Measurements from ENCODE around the gene NUDT4. TPM values are rescaled to one million over a fixed set of nuclear protein-coding genes. Genes with fewer than 3 reads are reported as not detected.

NUDT4 gene
- total and polyA plus RNA-seq, 9 of the 15 experiments (the other 6 are each of a cell fraction or from before 2014, with no cell fraction given): 38.1 to 164 (median 99.2) TPM

GRCh38 chr12:93441081-93441616 is 63.4 kb downstream of the NUDT4 start (continued):
- TF ChIP-seq ELK3 (CRISPR knock-in tag; IDR thresholded peaks at IDR 0.05) (no peak), FOXK2 (conservative IDR thresholded peaks at IDR 0.05 in 1 of 2, IDR thresholded peaks at IDR 0.05 in 1 of 2; ENCODE audit: low read depth in 2 of 2) (no peak), ZBTB2 (IDR thresholded peaks at IDR 0.05) (no peak), HMGXB4 (CRISPR knock-in tag; IDR thresholded peaks at IDR 0.05) (0 out of 2 replicates have a peak, but pooled peaks have one; percentile 4), ZNF507 (tag; conservative IDR thresholded peaks at IDR 0.05) (no peak), POLR2H (tag; IDR thresholded peaks at IDR 0.05; ENCODE audit: low read depth) (no peak), TAF1 (IDR thresholded peaks at IDR 0.05; ENCODE audit: control insufficient read depth, extremely low read depth, insufficient read depth, low read length, severe bottlenecking) (no peak), FOXK1 (CRISPR knock-in tag; IDR thresholded peaks at IDR 0.05; ENCODE audit: borderline replicate concordance) (no peak), EP400 (IDR thresholded peaks at IDR 0.05) (no peak; the same call in 1 of the 2 replicates), SAFB2 (IDR thresholded peaks at IDR 0.05; ENCODE audit: borderline replicate concordance, low read depth, low read length, severe bottlenecking) (no peak), KLF1 (tag; IDR thresholded peaks at IDR 0.05) (no peak), LCOR (CRISPR knock-in tag; IDR thresholded peaks at IDR 0.05) (no peak), CCAR2 (IDR thresholded peaks at IDR 0.05; ENCODE audit: low read depth, low read length) (no peak), ESRRB (CRISPR knock-in tag; IDR thresholded peaks at IDR 0.05; ENCODE audit: borderline replicate concordance) (no peak), E2F8 (IDR thresholded peaks at IDR 0.05; ENCODE audit: low read depth, partially characterized antibody) (no peak), SREBF1 (IDR thresholded peaks at IDR 0.05; ENCODE audit: borderline replicate concordance, low read depth, low read length) (no peak), YY1 (IDR thresholded peaks at IDR 0.05; ENCODE audit: borderline replicate concordance in 1 of 3, control insufficient read depth in 1 of 3, extremely low read depth in 1 of 3, insufficient read depth in 3 of 3, insufficient read length in 1 of 3, insufficient replicate concordance in 2 of 3, low read depth in 1 of 3, low read length in 2 of 3) (peak in 1 of 3 experiments; percentile 9), OTX1 (CRISPR knock-in tag; IDR thresholded peaks at IDR 0.05) (no peak), PHTF2 (CRISPR knock-in tag; IDR thresholded peaks at IDR 0.05) (no peak)
